Measurements from ENCODE around the gene CCDC50. TPM values are rescaled to one million over a fixed set of nuclear protein-coding genes. Genes with fewer than 3 reads are reported as not detected.

CCDC50 gene
- total RNA-seq, 1 donor from 2014 or later = 51.2 TPM

GRCh38 chr3:191356631-191357439 lies 27.6 kb downstream of the CCDC50 start:
- Histone ChIP-seq H3K9me3 (ENCODE audit: low read depth) (no peaks in the 10 kb centered on the region), H4K20me1 (ENCODE audit: low read depth) (no peaks in the 10 kb centered on the region), H3K9ac (no peak overlapping the region), H3K27ac (no peak overlapping the region), H3K36me3 (peaks cover 4% of the 10 kb centered on the region), H3F3A (ENCODE audit: low read depth) (no peaks in the 10 kb centered on the region), H3K4me1 (peaks cover 29% of the 10 kb centered on the region), H3K4me2 (no peak overlapping the region), H3K79me2 (ENCODE audit: low read depth) (peaks cover 48% of the 10 kb centered on the region), H3K27me3 (no peaks in the 10 kb centered on the region), H2AFZ (replicated peaks) (no peak overlapping the region), H3K4me3 (no peak overlapping the region)
- H3K9me3 Mint-ChIP-seq = no peaks in the 10 kb centered on the region
- TF ChIP-seq EZH2 (IDR thresholded peaks at IDR 0.05) (no peak), EZH2phosphoT487 (IDR thresholded peaks at IDR 0.05) (no peak), CTCF (IDR thresholded peaks at IDR 0.05) (no peak)
- DNase-seq (ENCODE audit: low spot score) = no peak
- H3K27ac Mint-ChIP-seq = no peak overlapping the region
- H3K4me3 Mint-ChIP-seq = no peak overlapping the region
- H3K27me3 Mint-ChIP-seq (ENCODE audit: insufficient read depth, low read depth) = no peaks in the 10 kb centered on the region
- H3K4me1 Mint-ChIP-seq = peaks cover 4% of the 10 kb centered on the region
- H3K36me3 Mint-ChIP-seq = peaks cover 43% of the 10 kb centered on the region

GRCh38 chr3:191357909-191358308 lies 28.7 kb downstream of the CCDC50 start:
- Mint-ChIP-seq H3K27ac (no peak overlapping the region), H3K4me1 (peaks cover 4% of the 10 kb centered on the region), H3K9me3 (no peaks in the 10 kb centered on the region), H3K27me3 (ENCODE audit: insufficient read depth, low read depth) (no peaks in the 10 kb centered on the region), H3K36me3 (peaks cover 47% of the 10 kb centered on the region), H3K4me3 (no peak overlapping the region)
- H3K79me2 ChIP-seq (ENCODE audit: low read depth) = peaks cover 37% of the 10 kb centered on the region
- peaks cover 4% of the 10 kb centered on the region for H3K36me3 ChIP-seq
- DNase-seq (ENCODE audit: low spot score) = no peak
- no peak for TF ChIP-seq CTCF (IDR thresholded peaks at IDR 0.05)
- no peak for TF ChIP-seq EZH2phosphoT487 (IDR thresholded peaks at IDR 0.05)
- no peak for TF ChIP-seq EZH2 (IDR thresholded peaks at IDR 0.05)
- no peaks in the 10 kb centered on the region for H3K27me3 ChIP-seq
- H3K27ac ChIP-seq = no peak overlapping the region
- H2AFZ ChIP-seq (replicated peaks) = no peak overlapping the region
- H4K20me1 ChIP-seq (ENCODE audit: low read depth) = no peaks in the 10 kb centered on the region
- H3K4me1 ChIP-seq = peaks cover 23% of the 10 kb centered on the region
- no peak overlapping the region for H3K4me3 ChIP-seq
- H3K4me2 ChIP-seq = no peak overlapping the region
- no peaks in the 10 kb centered on the region for H3K9me3 ChIP-seq (ENCODE audit: low read depth)
- H3F3A ChIP-seq (ENCODE audit: low read depth) = no peaks in the 10 kb centered on the region
- H3K9ac ChIP-seq = no peak overlapping the region

GRCh38 chr3:191358929-191359328 lies 29.7 kb downstream of the CCDC50 start:
- Histone ChIP-seq H2AFZ (replicated peaks) (no peak overlapping the region), H4K20me1 (ENCODE audit: low read depth) (no peaks in the 10 kb centered on the region), H3K9ac (no peak overlapping the region), H3F3A (ENCODE audit: low read depth) (no peaks in the 10 kb centered on the region), H3K9me3 (ENCODE audit: low read depth) (no peaks in the 10 kb centered on the region), H3K79me2 (ENCODE audit: low read depth) (peaks cover 27% of the 10 kb centered on the region), H3K36me3 (peaks cover 4% of the 10 kb centered on the region), H3K4me3 (no peak overlapping the region), H3K4me2 (no peak overlapping the region), H3K27me3 (no peaks in the 10 kb centered on the region), H3K4me1 (peaks cover 17% of the 10 kb centered on the region), H3K27ac (no peak overlapping the region)
- no peak for DNase-seq (ENCODE audit: low spot score)
- no peaks in the 10 kb centered on the region for H3K9me3 Mint-ChIP-seq
- no peaks in the 10 kb centered on the region for H3K27me3 Mint-ChIP-seq (ENCODE audit: insufficient read depth, low read depth)
- peaks cover 4% of the 10 kb centered on the region for H3K4me1 Mint-ChIP-seq
- TF ChIP-seq CTCF (IDR thresholded peaks at IDR 0.05) (no peak), EZH2 (IDR thresholded peaks at IDR 0.05) (no peak), EZH2phosphoT487 (IDR thresholded peaks at IDR 0.05) (no peak)
- H3K36me3 Mint-ChIP-seq = peaks cover 54% of the 10 kb centered on the region
- H3K4me3 Mint-ChIP-seq = no peak overlapping the region
- H3K27ac Mint-ChIP-seq = no peak overlapping the region

All from neural progenitor cell (in vitro differentiated cells).